GM21825 (cell line): Measurements from ENCODE around the gene KIAA0232.
"Not testable (repeated sequence)": the region's sequence is repeated elsewhere in the genome, so short reads cannot be mapped to it uniquely, and the experiment has no call there.

Source experiments
- ATAC-seq: cut with Tn5 transposase; IDR thresholded peaks from one replicate; pipeline ENCODE4 v1.9.1; 2021; ENCODE audit warnings: mild to moderate bottlenecking, moderate library complexity; ENCODE audit not compliant: unreplicated experiment

KIAA0232 gene

DNA sequence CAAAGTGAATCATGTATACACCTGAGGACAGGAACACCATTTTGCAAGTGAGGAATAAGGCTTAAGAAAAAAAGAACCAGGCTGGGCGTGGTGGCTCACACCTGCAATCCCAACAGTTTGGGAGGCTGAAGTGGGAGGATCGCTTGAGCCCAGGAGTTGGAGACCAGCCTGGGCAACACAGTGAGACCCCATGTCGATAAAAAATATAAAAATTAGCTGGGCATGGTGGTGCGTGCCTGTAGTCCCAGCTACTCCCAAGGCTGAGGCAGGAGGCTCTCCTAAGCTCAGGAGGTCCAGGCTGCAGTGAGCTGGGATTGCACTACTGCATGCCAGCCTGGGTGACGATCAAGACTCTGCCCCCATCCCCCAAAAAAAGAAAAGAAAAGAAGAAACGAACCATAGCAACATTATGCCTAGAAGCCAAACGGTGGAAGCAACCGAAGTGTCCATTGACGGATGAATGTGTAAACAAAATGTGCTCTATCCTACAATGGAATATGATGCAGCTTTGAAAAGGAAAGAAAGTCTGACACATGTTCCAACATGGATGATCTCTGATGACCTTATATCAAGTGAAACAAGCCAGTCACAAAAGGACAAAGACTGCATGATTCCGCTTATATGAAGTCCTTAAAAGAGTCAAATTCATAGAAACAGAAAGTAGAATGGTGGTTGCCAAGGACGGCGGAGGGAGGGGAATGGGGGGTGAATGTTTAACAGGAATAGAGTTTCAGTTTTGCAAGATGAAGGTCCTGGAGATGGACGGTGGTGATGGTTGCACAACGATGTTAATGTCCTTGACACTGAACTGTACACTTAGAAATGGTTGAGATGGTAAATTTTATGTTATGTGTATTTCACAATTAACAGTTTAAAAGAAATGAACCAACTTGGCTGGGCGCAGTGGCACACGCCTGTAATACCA is 8.6 kb upstream of the KIAA0232 start:
- no peak for ATAC-seq

DNA sequence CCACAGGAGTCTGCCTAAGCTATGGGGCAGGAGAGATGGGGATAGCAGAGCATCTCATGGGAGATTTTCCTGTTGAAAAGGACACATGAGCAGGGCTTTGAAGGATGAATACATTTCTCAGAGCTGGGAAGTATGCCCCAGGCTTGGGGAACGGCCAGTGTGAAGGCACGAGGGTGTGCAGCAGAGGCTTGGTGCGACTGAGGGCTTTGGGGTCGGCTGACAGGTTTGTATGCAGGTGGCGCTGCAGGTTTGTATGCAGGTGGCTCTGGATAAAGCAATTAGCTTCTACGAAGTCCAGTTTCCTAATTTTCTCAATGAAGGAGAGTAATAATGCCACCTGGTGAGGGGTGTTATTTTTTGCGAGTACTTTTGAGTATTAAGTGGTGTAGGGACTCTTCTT is 6.8 kb upstream of the KIAA0232 start:
- ATAC-seq = no peak

DNA sequence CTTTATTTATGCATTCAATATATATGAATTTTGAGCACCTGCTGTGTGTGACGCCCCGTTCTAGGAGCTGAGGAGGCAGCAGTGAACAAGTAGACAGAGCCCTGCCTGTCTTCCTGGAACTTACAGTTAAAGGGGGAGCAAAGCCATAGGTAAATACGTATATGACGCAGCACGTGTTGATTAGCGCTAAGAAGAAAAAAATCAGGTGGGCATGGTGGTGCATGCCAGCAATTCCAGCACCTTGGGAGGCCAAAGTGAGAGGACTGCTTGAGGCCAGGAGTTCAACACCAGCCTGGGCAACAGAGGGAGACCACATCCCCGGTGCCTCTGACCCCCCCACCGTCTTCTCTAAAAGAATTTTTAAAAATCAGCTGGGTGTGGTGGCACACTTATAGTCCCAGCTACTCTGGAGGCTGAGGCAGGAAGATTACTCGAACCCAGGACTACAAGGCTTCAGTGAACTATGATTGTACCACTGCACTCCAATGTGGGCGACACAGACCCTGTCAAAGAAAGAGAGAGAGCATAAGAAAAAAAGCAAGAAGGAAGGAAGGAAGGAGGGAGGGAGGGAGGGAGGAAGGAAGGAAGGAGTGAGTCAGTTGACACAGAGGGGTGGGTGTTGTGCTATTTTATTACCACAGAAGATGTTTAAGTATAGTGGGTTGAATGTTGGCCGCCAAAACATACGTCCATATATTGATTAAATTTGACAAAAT is 5.4 kb upstream of the KIAA0232 start:
- no peak for ATAC-seq

GRCh38 chr4:6777636-6778281 is 4.8 kb upstream of the KIAA0232 start:
- no peak for ATAC-seq

GRCh38 chr4:6778435-6778834 is 4.1 kb upstream of the KIAA0232 start:
- no peak for ATAC-seq

DNA sequence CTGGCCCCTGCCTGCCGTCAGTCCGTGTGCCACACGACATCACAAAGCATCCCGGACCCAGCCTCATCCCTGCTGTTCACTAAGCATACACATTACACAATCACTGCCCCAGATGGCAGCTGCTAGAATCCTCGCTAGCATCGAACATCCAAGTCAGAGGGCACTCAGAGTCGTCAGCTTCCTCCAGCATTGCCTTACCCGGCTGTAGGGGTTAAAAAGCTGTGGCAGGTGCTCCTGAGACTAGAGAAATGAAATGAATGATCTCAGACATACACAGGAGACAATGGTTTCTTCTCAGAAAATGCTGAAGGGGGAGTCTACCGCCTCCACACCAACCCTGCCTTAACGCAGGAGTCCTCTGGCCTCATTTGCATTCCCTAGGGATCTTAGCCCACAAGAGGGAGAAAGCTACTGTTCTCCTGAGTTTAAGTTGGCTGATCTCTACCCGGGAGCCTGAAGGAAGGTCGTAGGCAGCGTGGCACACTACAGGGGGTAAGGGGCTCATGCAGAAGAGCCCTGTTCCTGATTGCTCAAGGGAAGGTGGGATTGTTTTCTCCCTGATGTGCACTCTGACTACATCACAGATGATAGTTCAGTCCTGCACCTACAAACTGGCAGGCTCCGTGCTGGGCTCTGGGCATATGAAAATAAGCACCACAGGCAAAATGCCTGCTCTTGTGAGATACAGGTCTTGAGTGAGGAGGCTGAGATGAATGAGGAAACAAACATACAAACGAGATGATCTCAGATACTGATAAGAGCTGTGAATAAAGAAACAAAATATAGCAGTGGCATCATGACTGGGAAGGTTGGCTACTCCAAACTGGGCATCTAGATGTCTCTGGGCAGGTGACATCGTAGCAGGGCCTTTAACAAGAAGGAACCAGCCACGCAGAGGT is 2.6 kb upstream of the KIAA0232 start:
- ATAC-seq = no peak

GRCh38 chr4:6781113-6781512 is 1.4 kb upstream of the KIAA0232 start:
- ATAC-seq = no peak

- no peak for ATAC-seq
Measured at GRCh38 chr4:6781561-6781960, 966 bp upstream of the KIAA0232 start.

DNA sequence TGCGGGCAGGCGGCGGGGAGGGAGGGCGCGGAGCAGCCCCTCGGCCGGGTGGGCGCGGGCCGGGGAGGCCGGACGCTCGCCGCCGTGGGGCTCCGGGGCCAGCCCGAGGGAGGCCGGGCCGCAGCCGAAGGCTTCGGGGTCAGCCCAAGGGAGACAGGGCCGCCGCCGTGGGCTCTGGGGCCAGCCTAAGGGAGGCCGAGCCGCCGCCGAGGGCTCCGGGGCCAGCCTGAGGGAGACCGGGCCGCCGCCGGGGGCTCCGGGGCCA is 251 bp downstream of the KIAA0232 start:
- ATAC-seq = no peak

DNA sequence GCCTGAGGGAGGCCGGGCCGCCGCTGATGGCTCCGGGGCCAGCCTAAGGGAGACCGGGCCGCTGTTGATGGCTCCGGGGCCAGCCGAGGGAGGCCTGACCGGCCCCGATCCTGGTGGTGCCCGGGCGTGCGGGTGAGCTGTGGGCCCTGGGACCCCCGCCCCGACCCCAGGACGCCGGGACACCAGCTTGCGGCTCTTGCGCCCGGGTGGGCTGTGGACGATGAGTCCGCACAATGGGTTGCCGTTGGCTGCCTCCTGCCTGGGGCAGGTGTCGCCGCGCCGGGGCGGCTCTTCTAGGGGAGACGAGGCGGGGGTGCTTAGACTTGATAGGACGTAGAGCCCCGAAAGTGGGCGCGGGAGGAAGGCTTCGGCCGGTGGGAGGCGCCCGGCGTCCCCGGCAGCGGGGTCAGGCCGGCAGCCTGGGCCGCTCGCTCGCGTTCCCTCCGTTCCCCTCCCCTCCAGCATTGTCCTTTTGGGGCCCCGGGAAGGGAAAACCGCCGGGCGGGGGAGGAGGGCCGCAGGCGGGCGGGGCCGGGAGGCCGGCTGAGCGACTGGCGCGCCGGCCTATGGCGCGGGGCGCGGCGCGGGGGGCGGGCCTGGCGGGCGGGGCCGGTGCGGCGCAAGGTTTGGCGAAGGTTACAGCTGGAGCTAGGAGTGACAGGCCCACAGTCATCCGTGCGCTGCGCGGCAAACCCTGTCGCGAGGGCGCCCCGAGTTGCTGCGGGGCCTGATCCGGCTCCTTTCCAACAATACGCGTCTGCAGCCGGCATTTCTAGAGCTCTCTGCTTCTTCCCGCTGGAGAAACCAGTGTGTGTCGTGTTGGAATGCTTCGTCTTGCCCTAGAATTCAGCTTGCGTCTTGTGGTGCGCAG is 819 bp downstream of the KIAA0232 start:
- peak; percentile 72 for ATAC-seq

- no peak for ATAC-seq
Measured at GRCh38 chr4:6785572-6785925, 3.0 kb downstream of the KIAA0232 start.

DNA sequence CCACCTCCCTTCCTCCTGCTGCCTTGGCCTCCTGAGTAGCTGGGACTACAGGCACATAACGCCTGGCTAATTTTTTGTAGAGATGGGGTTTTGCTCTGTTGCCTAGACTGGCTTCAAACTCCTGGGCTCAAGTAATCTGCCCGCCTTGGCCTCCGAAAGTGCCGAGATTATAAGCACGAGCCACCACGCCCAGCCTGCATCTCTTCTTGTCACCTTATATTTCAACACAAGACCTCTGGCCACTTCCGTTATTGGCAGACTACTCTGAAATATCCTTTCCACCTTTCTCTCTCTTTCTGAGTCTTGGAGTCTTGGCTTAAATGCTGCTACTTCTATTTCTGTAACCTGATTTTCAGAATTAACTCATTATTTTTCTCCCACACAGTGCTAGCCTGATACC is 5.6 kb downstream of the KIAA0232 start:
- no peak for ATAC-seq

DNA sequence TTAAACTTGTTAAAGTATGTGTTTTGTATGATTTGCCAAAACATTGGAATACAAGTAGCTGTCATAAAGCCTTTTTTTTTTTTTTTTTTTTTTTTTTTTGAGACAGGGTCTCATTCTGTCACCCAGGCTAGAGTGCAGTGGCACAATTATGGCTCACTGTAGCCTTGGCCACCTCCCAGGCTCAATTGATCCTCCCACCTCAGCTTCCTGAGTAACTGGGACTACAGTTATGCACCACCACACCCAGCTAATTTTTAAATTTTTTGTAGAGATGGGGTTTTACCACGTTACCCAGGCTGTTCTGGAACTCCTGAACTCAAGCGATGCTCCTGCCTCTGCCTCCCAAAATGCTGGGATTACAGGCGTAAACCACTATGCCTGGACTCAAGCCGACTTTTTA is 8.7 kb downstream of the KIAA0232 start:
- not testable (repeated sequence) for ATAC-seq

GRCh38 chr4:6791796-6792195 is 9.3 kb downstream of the KIAA0232 start:
- not testable (repeated sequence) for ATAC-seq

DNA sequence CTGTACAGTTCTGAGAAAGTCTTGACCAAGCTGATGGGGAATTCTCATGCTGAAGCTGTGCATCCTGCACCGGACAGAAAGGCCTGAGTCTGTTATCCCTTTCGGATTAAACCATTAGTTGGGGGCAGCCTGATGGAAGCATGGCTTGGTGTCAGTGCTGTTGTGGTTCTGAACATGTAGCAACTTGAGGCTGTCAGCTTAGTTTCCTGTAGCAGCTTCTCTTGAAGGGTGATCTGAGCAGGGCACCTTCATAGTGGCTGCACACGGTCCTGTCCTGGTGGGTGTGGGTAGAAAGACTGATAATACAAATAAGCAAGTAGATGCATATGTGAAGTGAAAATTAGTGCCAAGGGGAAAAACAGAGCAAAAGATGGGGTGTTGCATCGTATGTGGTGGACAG is 11.7 kb downstream of the KIAA0232 start:
- ATAC-seq = no peak

- no peak for ATAC-seq
Measured at GRCh38 chr4:6795821-6796220, 13.3 kb downstream of the KIAA0232 start.

DNA sequence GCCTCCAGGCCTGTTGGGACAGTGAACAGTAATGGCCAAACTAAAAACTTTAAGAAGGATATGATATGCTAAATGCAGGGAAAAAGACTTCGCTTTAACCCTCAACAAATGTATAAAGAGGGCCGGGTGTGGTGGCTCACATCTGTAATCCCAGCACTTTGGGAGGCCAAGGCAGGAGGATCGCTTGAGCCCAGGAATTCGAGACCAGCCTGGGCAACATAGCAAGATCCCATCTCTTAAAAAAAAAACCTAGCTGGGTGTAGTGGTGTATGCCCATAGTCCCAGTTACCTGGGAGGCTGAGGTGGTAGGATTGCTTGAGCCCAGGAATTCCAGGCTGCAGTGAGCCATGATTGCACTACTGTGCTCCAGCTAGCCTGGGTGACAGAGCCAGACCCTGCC is 14.8 kb downstream of the KIAA0232 start:
- not testable (repeated sequence) for ATAC-seq

DNA sequence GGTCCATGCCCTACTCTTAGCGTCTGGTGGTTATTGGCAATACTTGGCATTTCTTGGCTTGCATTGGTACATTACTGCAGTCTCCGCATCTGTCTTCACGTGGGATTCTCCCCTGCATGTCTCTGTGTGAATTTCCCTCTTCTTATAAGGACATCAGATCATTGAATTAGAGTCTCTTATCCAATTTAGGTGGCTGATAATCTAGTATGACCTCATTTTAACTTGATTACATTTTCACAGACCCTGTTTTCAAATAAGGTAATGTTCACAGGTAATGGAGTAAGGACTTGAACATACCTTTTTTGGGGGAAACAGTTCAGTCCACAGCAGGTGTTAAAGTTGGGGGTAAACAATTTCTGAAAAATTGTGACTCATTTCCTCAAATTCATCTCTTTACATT is 16.6 kb downstream of the KIAA0232 start:
- ATAC-seq = no peak

GRCh38 chr4:6802025-6802424 is 19.5 kb downstream of the KIAA0232 start:
- ATAC-seq = no peak

GRCh38 chr4:6802626-6803025 is 20.1 kb downstream of the KIAA0232 start:
- no peak for ATAC-seq
